Gastroesophageal sphincter (tissue), 3 donors: ENCODE data around the gene LCNL1.

Experiments used
- POLR2A ChIP-seq, 2 donors: fragments of 450-650 bp; IDR thresholded peaks; one replicate each; pipeline ENCODE4 v1.6.1; 2017; ENCODE audit warnings: antibody characterized with exemption in 2 of 2, mild to moderate bottlenecking in 2 of 2, moderate library complexity in 1 of 2
- TF ChIP-seq, protein P1 (sequence below), 4 experiments: fragments of 200-600 bp in 2 of 4; fragments of 450-650 bp in 2 of 4; sonication (generic) in 1 of 4; IDR thresholded peaks; one replicate each; pipeline ENCODE4 v1.5.1; 2017 to 2019; ENCODE audit warnings: antibody characterized with exemption in 4 of 4, mild to moderate bottlenecking in 2 of 4, moderate library complexity in 2 of 4

DNA sequence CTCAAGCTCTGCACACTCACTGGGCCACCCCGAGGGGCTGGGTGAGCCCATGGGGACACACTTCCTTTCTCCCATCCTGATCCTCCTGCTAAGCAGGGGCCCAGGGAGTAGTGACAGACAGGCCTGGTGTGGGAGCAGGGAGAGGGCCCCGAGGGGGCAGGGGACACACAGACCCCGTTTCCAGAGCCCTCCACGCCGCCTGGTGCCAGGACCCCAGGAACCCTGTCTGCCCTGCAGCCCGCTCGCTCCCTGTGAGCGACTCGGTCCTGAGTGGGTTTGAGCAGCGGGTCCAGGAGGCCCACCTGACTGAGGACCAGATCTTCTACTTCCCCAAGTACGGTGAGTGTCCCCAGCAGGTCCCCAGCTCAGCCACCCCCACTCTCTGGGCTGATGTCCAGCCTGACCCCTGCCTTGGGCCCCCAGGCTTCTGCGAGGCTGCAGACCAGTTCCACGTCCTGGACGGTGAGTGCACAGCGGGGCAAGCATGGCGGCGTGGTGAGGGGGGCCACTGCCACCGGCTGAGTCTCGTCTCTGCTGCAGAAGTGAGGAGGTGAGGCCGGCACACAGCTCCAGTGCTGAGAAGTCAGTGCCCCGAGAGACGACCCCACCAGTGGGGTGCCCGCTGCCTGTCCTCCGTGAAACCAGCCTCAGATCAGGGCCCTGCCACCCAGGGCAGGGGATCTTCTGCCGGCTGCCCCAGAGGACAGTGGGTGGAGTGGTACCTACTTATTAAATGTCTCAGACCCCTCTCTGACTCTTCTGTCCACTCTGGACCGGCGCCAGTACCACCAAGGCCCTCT lies 36.4 kb upstream of the LCNL1 start:
- TF ChIP-seq, protein P1, sequence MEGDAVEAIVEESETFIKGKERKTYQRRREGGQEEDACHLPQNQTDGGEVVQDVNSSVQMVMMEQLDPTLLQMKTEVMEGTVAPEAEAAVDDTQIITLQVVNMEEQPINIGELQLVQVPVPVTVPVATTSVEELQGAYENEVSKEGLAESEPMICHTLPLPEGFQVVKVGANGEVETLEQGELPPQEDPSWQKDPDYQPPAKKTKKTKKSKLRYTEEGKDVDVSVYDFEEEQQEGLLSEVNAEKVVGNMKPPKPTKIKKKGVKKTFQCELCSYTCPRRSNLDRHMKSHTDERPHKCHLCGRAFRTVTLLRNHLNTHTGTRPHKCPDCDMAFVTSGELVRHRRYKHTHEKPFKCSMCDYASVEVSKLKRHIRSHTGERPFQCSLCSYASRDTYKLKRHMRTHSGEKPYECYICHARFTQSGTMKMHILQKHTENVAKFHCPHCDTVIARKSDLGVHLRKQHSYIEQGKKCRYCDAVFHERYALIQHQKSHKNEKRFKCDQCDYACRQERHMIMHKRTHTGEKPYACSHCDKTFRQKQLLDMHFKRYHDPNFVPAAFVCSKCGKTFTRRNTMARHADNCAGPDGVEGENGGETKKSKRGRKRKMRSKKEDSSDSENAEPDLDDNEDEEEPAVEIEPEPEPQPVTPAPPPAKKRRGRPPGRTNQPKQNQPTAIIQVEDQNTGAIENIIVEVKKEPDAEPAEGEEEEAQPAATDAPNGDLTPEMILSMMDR (IDR thresholded peaks at IDR 0.05): no peak
- TF ChIP-seq POLR2A (IDR thresholded peaks at IDR 0.05): no peak
